Fibroblast of mammary gland (primary cell): Measurements from ENCODE around the gene KCNQ1OT1.

Experiments used
- DNase-seq: peaks from one replicate; pipeline ENCODE4 v3.0.0-alpha.2; 2010; ENCODE audit warnings: low read depth
- H3K4me3 ChIP-seq: 2 replicates; pipeline ENCODE4 v1.5.1; 2011; ENCODE audit warnings: low read depth, mild to moderate bottlenecking, low read length, moderate library complexity; ENCODE audit not compliant: control insufficient read depth
- TF ChIP-seq, protein P1 (sequence below): conservative IDR thresholded peaks from 2 replicates; pipeline ENCODE4 v1.5.1; 2011; ENCODE audit warnings: low read depth, low read length, inconsistent platforms; ENCODE audit not compliant: control insufficient read depth, insufficient read depth

KCNQ1OT1 gene

DNA sequence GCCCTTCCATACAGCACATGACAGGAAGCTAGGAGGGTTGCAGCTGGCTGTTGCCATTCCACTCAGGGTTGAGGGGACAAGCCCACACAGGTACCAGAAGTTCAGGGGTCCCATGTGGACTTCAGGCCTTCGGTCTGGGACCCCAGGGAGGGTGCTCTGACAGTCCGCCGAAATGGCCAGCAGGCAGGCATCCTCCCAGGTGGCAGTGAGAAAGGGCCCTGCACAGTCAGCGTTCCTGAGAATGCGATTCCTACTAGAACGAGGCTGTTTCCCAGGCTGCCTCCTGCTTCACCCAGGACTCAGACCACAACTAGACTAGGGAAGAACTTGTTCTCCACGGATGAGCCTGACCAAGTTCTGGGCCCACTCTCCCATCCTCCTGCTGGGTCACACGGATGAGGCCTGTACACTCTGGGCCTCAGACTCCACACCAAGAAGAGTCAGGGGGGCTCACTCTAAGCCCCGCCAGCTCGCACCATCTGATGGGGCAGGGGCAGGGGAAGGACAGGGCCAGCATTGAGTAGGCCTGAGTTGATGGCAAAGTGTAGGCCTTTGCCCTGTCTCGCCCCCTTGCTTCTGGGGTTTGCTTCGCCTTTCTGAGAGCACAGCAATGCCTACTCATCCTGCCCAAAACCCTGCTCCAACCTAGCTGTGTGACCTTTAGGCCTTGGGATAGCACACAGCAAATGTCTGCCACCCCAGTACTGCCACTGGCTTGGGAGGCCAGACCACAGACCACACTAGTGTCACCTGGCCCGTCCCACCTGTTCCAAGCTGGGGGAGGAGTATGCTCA is 14.0 kb downstream of the KCNQ1OT1 start:
- H3K4me3 ChIP-seq = no peak overlapping the region
- TF ChIP-seq, protein P1, sequence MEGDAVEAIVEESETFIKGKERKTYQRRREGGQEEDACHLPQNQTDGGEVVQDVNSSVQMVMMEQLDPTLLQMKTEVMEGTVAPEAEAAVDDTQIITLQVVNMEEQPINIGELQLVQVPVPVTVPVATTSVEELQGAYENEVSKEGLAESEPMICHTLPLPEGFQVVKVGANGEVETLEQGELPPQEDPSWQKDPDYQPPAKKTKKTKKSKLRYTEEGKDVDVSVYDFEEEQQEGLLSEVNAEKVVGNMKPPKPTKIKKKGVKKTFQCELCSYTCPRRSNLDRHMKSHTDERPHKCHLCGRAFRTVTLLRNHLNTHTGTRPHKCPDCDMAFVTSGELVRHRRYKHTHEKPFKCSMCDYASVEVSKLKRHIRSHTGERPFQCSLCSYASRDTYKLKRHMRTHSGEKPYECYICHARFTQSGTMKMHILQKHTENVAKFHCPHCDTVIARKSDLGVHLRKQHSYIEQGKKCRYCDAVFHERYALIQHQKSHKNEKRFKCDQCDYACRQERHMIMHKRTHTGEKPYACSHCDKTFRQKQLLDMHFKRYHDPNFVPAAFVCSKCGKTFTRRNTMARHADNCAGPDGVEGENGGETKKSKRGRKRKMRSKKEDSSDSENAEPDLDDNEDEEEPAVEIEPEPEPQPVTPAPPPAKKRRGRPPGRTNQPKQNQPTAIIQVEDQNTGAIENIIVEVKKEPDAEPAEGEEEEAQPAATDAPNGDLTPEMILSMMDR = no peak
- no peak for DNase-seq

DNA sequence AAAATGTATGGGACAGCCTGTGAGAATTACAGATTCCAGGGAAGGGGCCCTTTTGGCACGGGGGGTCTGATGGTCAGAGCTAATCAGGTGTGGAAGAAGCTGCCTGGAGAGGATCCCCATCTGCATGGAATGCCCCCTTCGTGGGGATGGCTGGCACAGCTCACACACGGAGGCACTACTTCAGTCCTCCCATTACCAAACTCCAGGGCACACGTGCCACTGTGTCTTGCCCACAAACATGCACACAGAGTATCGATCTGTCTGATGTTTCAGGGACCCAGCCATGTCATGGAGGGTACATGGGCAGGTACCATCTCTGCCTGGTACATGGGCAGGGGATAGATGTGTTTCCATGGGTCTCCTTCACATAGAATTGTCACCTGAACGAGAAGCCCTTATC is 14.7 kb downstream of the KCNQ1OT1 start:
- DNase-seq = no peak
- TF ChIP-seq, protein P1 = no peak
- no peak overlapping the region for H3K4me3 ChIP-seq

DNA sequence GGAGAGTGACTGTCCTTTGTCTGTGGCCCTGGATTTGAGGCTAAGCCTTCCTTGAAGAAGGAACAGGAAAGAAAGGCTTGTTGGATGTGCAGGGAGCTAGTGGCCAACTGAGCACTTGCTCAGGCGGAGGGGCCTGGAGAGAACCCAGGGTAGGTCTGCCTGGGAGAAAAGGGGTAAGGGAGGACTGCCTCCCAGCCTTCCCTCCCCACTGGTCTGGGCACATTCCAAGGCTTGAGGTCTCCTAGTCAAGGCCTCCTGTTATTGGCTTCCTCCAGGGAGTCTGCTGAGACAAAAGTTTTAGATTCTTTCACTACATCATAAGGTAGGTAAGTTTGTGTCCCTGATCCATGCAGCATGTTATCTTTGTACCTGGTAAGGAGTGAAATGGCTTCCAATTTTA is 15.2 kb downstream of the KCNQ1OT1 start:
- TF ChIP-seq, protein P1 = no peak
- no peak for DNase-seq
- no peak overlapping the region for H3K4me3 ChIP-seq

DNA sequence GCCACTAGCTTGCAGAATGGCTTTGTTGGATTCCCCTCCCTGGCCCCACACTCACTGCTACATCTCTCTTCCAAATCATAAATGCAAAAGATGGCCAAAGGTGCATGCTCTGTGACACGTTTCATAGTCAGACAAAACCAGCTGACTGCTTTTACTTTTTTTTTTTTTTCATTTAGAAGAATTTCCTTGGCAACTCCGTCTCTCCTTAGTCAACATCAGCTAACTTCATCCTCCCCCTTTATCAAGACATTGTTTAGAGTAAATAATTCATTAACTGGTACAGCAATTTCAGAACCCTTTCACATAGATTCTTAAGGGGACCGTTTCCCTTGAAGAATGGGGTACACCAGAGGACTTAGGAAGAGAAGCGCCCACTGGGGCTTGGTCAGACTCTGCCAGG is 16.0 kb downstream of the KCNQ1OT1 start:
- no peak for DNase-seq
- no peak overlapping the region for H3K4me3 ChIP-seq
- TF ChIP-seq, protein P1 = no peak

DNA sequence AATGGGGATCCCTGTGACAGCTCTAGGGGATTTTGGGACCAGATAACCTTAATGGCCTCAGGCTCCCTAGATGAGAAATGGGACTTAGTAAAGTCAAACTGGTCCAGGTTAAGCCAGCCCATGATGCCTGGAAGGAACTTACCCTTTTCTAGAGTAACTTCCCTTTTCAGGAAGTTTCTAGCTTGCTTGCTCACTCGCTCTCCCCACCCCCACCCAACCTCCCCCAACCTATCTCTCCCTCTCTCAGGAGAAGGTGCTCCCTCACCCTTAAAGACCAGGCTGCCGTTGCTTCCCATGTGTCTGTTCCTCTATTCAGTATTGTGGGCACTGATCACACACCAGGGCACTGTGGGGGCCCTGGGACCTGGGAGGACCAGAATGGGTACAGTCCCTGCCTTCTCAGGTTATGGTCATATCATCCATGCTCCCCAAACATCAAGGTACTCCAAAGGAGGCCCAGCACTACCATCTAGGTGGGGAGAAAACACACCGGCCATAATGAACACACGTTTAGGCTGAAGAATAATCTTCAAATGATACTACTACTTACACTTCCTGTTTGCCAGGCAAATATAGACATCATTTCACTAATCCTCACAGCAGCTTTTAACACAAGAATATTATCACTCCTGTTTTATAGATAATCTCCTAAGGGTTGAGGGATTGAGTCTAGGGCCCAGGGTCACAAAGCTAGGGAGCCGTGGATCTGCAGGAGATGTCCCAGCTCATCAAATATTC is 18.2 kb downstream of the KCNQ1OT1 start:
- TF ChIP-seq, protein P1 = no peak
- H3K4me3 ChIP-seq = no peak overlapping the region
- no peak for DNase-seq

DNA sequence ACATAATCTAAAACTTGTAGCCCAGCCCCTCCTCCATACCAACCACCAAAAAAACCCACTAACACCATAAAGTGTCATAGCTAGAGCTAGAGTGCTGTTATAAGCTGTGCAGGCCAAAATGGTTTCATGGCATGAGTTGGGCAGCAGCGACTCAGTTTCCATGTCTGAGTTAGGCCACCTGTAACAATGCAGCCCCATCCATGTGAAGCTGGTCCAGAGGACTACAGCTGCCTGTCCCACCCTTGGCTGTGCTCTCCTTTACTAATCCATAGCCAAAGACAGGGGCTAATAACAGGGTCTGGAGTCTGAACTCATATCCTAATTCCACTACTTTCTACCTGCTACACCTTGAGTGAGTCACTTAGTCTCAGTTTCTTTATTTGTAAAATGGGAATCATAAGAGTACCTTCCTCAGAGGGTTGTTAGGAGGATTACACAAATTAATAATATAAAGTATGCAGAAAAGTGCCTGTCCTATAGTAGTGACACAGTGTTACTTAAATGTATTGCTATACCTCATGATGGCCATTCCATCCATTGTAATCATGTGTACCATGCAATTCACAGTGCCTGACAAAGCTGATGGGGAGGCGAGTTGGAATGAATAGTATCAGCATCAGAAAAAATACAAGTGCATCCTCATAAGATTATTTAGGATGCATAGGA is 20.6 kb downstream of the KCNQ1OT1 start:
- no peak overlapping the region for H3K4me3 ChIP-seq
- no peak for DNase-seq
- TF ChIP-seq, protein P1 = no peak
